PC-3 (cell line): ENCODE results near the gene ST3GAL4. TPM values are rescaled to one million over a fixed set of nuclear protein-coding genes. Genes with fewer than 3 reads are reported as not detected.

Source experiments
- ATAC-seq: fragments of 200-7000 bp; cut with Tn5 transposase; 2 replicates; pipeline ENCODE4 v1.9.1; 2020; ENCODE audit warnings: mild to moderate bottlenecking, moderate library complexity
- BruUV-seq: library from RNA; stranded (reverse); fragments of 400-500 nt; replicated peaks from 2 replicates; lab custom pipeline; 2021; lab: Mats Ljungman, UMichigan
- CTCF ChIA-PET: fragments of 300-600 bp; sonication (Branson Sonifier 250); formaldehyde crosslinking; loops from one replicate; lab custom pipeline; 2022; ENCODE audit warnings: antibody characterized with exemption; lab: Charles Lee
- POLR2A ChIA-PET: fragments of 300-600 bp; sonication (Branson Sonifier 250); formaldehyde crosslinking; loops from one replicate; lab custom pipeline; 2022; ENCODE audit warnings: antibody characterized with exemption; ENCODE audit not compliant: unreplicated experiment; lab: Charles Lee
- DNase-seq: peaks from one replicate; pipeline ENCODE4 v3.0.0-alpha.2; 2015
- H2AFZ ChIP-seq: fragments of 300-600 bp; sonication (generic); 2 replicates; pipeline ENCODE4 v1.6.0; 2016; ENCODE audit warnings: antibody characterized with exemption, low read length
- H3F3A ChIP-seq: fragments of 300-600 bp; sonication (generic); one replicate; pipeline ENCODE4 v1.6.0; 2017; ENCODE audit warnings: antibody characterized with exemption, low read length, control low read depth, mild to moderate bottlenecking; ENCODE audit not compliant: unreplicated experiment
- H3K27ac ChIP-seq: fragments of 300-600 bp; sonication (generic); 2 replicates; pipeline ENCODE4 v1.5.1; 2016; ENCODE audit warnings: mild to moderate bottlenecking, low read length
- H3K27me3 ChIP-seq: fragments of 300-600 bp; sonication (generic); 2 replicates; pipeline ENCODE4 v1.6.1; 2016; ENCODE audit warnings: low read length, mixed read lengths
- H3K36me3 ChIP-seq: fragments of 300-600 bp; sonication (generic); 2 replicates; pipeline ENCODE4 v1.6.1; 2016; ENCODE audit warnings: low read depth, mixed run types, low read length, mixed read lengths
- H3K4me1 ChIP-seq: fragments of 300-600 bp; sonication (generic); 2 replicates; pipeline ENCODE4 v1.5.1; 2016; ENCODE audit warnings: low read length; ENCODE audit not compliant: insufficient read depth
- H3K4me2 ChIP-seq: fragments of 300-600 bp; sonication (generic); 2 replicates; pipeline ENCODE4 v1.6.0; 2016; ENCODE audit warnings: low read length
- H3K4me3 ChIP-seq: fragments of 300-600 bp; sonication (generic); 2 replicates; pipeline ENCODE4 v1.5.1; 2016; ENCODE audit warnings: mild to moderate bottlenecking, low read length, mixed read lengths
- H3K79me2 ChIP-seq: fragments of 300-600 bp; sonication (generic); 2 replicates; pipeline ENCODE4 v1.6.1; 2017; ENCODE audit warnings: low read length, mixed read lengths
- H3K9ac ChIP-seq: fragments of 300-600 bp; sonication (generic); 2 replicates; pipeline ENCODE4 v1.6.0; 2016; ENCODE audit warnings: mild to moderate bottlenecking, low read length
- H3K9me2 ChIP-seq: fragments of 300-600 bp; sonication (generic); replicated peaks from 2 replicates; pipeline ENCODE4 v1.6.1; 2016; ENCODE audit warnings: mixed run types, low read length, mixed read lengths
- H3K9me3 ChIP-seq: fragments of 300-600 bp; sonication (generic); 2 replicates; pipeline ENCODE4 v1.6.1; 2016; ENCODE audit warnings: low read length, mixed read lengths
- H4K20me1 ChIP-seq: fragments of 300-600 bp; sonication (generic); 2 replicates; pipeline ENCODE4 v1.6.1; 2016; ENCODE audit warnings: low read length, mixed read lengths
- CTCF ChIP-seq: fragments of 300-600 bp; sonication (generic); conservative IDR thresholded peaks from 2 replicates; pipeline ENCODE4 v1.5.1; 2017; ENCODE audit warnings: antibody characterized with exemption, low read depth, mild to moderate bottlenecking, low read length
- EZH2 ChIP-seq: fragments of 300-600 bp; sonication (generic); IDR thresholded peaks from one replicate; pipeline ENCODE4 v1.6.1; 2017; ENCODE audit warnings: antibody characterized with exemption, mild to moderate bottlenecking, low read length; ENCODE audit not compliant: unreplicated experiment
- EZH2phosphoT487 ChIP-seq: fragments of 300-600 bp; sonication (generic); IDR thresholded peaks from 2 replicates; pipeline ENCODE4 v1.6.1; 2018; ENCODE audit warnings: mild to moderate bottlenecking, antibody characterized with exemption, low read length, borderline replicate concordance
- intact Hi-C: fragments of 100-400 bp; cut with micrococcal nuclease; formaldehyde crosslinking; loops from 2 replicates; pipeline ENCODE4 v1.9.0; 2023
- total RNA-seq: library from RNA; depleted of rRNA; stranded (reverse); fragments of >200 nt; gene quantifications from 2 replicates; pipeline ENCODE4 v1.2.3, GENCODE V29; 2014

Gene ST3GAL4
- total RNA-seq, 1 experiment from 2014 or later: 126 TPM

- H4K20me1 ChIP-seq: no peaks in the 10 kb centered on the region
- intact Hi-C loops: no loop called here
- H3K4me1 ChIP-seq: peaks cover 25% of the 10 kb centered on the region
- H3K4me2 ChIP-seq: no peak overlapping the region
- ATAC-seq (no peak), DNase-seq (no peak)
- no peaks in the 10 kb centered on the region for H3K27me3 ChIP-seq
- no peak overlapping the region for H3K9ac ChIP-seq
- no peaks in the 10 kb centered on the region for H3K9me2 ChIP-seq
- H3K9me3 ChIP-seq: no peaks in the 10 kb centered on the region
- no peaks in the 10 kb centered on the region for H3F3A ChIP-seq
- no peak overlapping the region for H2AFZ ChIP-seq
- no peak for TF ChIP-seq EZH2
- no peak for TF ChIP-seq CTCF
- no peak for TF ChIP-seq EZH2phosphoT487
- H3K36me3 ChIP-seq: 0 out of 2 replicates have a peak, but pooled peaks cover 5% of the 10 kb centered on the region
- H3K79me2 ChIP-seq: no peaks in the 10 kb centered on the region
- no peak overlapping the region for H3K4me3 ChIP-seq
- BruUV-seq: no TSS peak
- ChIA-PET CTCF (no interaction called here), POLR2A (no interaction called here)
- H3K27ac ChIP-seq: no peak overlapping the region
Measured at GRCh38 chr11:126433989-126434949, 78.8 kb downstream of the ST3GAL4 start.

DNA sequence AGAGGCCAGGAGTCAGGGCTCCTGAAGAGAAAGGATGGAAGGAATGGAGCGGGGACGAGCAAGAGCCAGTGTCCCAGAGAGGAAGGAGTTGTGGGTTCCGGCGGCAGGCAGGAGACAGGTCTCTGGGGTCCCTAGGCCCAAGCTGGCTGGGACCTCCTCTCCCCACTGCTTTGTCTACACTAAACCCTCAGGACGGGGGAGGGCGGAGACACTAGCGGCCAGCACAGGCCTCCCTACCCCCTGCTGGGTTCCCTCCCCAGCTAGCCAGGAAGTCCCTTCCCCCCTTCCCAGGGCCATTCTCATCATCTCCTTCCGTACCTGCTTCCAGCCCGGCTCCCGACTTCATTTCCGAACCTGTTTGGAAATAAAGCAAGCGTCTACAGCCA, 79.5 kb downstream of the ST3GAL4 start:
- no peak for ATAC-seq
- Histone ChIP-seq H2AFZ (no peak overlapping the region), H3K27me3 (no peaks in the 10 kb centered on the region), H3K4me1 (peaks cover 25% of the 10 kb centered on the region), H3F3A (no peaks in the 10 kb centered on the region), H3K4me2 (no peak overlapping the region), H3K79me2 (no peaks in the 10 kb centered on the region), H4K20me1 (no peaks in the 10 kb centered on the region), H3K9ac (no peak overlapping the region), H3K9me2 (no peaks in the 10 kb centered on the region), H3K4me3 (no peak overlapping the region), H3K9me3 (no peaks in the 10 kb centered on the region), H3K27ac (no peak overlapping the region), H3K36me3 (0 out of 2 replicates have a peak, but pooled peaks cover 5% of the 10 kb centered on the region)
- intact Hi-C loops: no loop called here
- DNase-seq: no peak
- ChIA-PET CTCF (no interaction called here), POLR2A (no interaction called here)
- no TSS peak for BruUV-seq
- no peak for TF ChIP-seq EZH2phosphoT487
- no peak for TF ChIP-seq CTCF
- TF ChIP-seq EZH2: no peak

DNA sequence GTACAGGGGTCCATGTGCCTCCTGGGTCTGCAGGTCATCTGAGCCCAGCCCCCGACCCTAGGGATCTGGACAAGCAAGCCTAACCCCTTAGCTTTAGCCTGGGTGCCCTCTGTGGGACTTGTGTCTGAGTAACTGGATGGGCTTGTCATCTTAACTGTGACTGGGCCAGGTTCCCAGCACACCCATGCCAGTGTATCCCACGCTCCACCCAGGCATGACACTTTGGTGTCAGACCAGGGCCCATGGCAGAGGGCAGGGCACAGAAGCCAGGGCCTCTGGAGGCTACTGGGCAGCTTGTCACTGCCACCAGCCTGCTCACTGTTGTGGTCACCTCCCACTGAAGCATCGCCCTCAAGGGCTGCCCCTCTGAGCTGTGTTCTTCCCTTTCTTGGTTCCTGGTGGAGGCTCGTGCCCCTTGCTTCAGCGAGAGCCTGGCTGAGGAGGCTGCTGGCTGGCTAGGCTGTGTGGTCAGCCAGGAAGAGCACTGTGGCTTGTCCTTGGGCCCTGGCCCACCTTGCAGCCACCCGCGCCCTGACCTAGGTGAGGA, 80.8 kb downstream of the ST3GAL4 start:
- Histone ChIP-seq H3K36me3 (0 out of 2 replicates have a peak, but pooled peaks cover 5% of the 10 kb centered on the region), H3K4me3 (no peak overlapping the region), H3K4me1 (peaks cover 18% of the 10 kb centered on the region), H2AFZ (no peak overlapping the region), H3K9me3 (no peaks in the 10 kb centered on the region), H3K9ac (no peak overlapping the region), H3K27ac (no peak overlapping the region), H3K79me2 (no peaks in the 10 kb centered on the region), H4K20me1 (no peaks in the 10 kb centered on the region), H3F3A (no peaks in the 10 kb centered on the region), H3K9me2 (no peaks in the 10 kb centered on the region), H3K4me2 (no peak overlapping the region), H3K27me3 (no peaks in the 10 kb centered on the region)
- TF ChIP-seq EZH2 (no peak), EZH2phosphoT487 (no peak), CTCF (no peak)
- DNase-seq (no peak), ATAC-seq (no peak)
- no TSS peak for BruUV-seq
- intact Hi-C loops: no loop called here
- POLR2A ChIA-PET: no interaction called here
- CTCF ChIA-PET: no interaction called here
